ENCODE results near the gene ANKRD36. TPM values are rescaled to one million over a fixed set of nuclear protein-coding genes. Genes with fewer than 3 reads are reported as not detected.
"Not testable (repeated sequence)": the region's sequence is repeated elsewhere in the genome, so short reads cannot be mapped to it uniquely, and the experiment has no call there.

The ANKRD36 gene
- total RNA-seq, 1 donor from 2014 or later = 24.4 TPM

GRCh38 chr2:97085093-97085492 lies 27.9 kb upstream of the ANKRD36 start:
- H3K9me3 ChIP-seq; H3K4me3 ChIP-seq; intact Hi-C loops (cut with DNase I); DNase-seq; H3K4me1 ChIP-seq; H3K27me3 ChIP-seq (ENCODE audit: low read depth); H3K27ac ChIP-seq; H3K36me3 ChIP-seq: not testable (repeated sequence)
- peak in 1 of 2 donors; percentile 9 for ATAC-seq

GRCh38 chr2:97088706-97089105 lies 24.2 kb upstream of the ANKRD36 start:
- H3K4me1 ChIP-seq; H3K27me3 ChIP-seq (ENCODE audit: low read depth); H3K4me3 ChIP-seq; H3K9me3 ChIP-seq; intact Hi-C loops (cut with DNase I); H3K36me3 ChIP-seq; ATAC-seq; DNase-seq; H3K27ac ChIP-seq: not testable (repeated sequence)

- H3K27me3 ChIP-seq (ENCODE audit: low read depth); H3K4me1 ChIP-seq; H3K36me3 ChIP-seq; H3K27ac ChIP-seq; DNase-seq; H3K4me3 ChIP-seq; ATAC-seq; H3K9me3 ChIP-seq; intact Hi-C loops (cut with DNase I): not testable (repeated sequence)
Measured at GRCh38 chr2:97092946-97093345, 20.0 kb upstream of the ANKRD36 start.

- H3K9me3 ChIP-seq; H3K27ac ChIP-seq; H3K4me1 ChIP-seq; DNase-seq; intact Hi-C loops (cut with DNase I); H3K27me3 ChIP-seq (ENCODE audit: low read depth); H3K4me3 ChIP-seq; H3K36me3 ChIP-seq: not testable (repeated sequence)
- peak; percentile 48 to 52 for ATAC-seq
Measured at GRCh38 chr2:97093983-97094771, 18.8 kb upstream of the ANKRD36 start.

- ATAC-seq = peak; percentile 95 to 97
- H3K9me3 ChIP-seq; H3K36me3 ChIP-seq; intact Hi-C loops (cut with DNase I); H3K27me3 ChIP-seq (ENCODE audit: low read depth); H3K4me1 ChIP-seq: not testable (repeated sequence)
- Histone ChIP-seq H3K27ac (peak within 1 kb of the TSS; percentile 46), H3K4me3 (peak within 1 kb of the TSS; percentile 42)
- peak; percentile 93 for DNase-seq
Measured at GRCh38 chr2:97094772-97095611, 18.0 kb upstream of the ANKRD36 start, which contains the start of gene FAHD2B. FAHD2B (minus strand) TSS chr2:97094882; CDS start chr2:97091706, 3,176 bp downstream.

GRCh38 chr2:97095661-97096060 lies 17.3 kb upstream of the ANKRD36 start:
- H3K4me3 ChIP-seq = no peak overlapping the region
- H3K9me3 ChIP-seq = no peaks in the 10 kb centered on the region
- peaks cover 5% of the 10 kb centered on the region for H3K4me1 ChIP-seq
- no peak overlapping the region for H3K27ac ChIP-seq
- no peak for DNase-seq
- H3K27me3 ChIP-seq (ENCODE audit: low read depth) = no peaks in the 10 kb centered on the region
- H3K36me3 ChIP-seq = no peaks in the 10 kb centered on the region
- no peak for ATAC-seq
- intact Hi-C loops (cut with DNase I) = no loop called here
- no peak for TF ChIP-seq CTCF (IDR thresholded peaks at IDR 0.05)

GRCh38 chr2:97098786-97099372 lies 14.1 kb upstream of the ANKRD36 start:
- H3K9me3 ChIP-seq; ATAC-seq; H3K27me3 ChIP-seq (ENCODE audit: low read depth); intact Hi-C loops (cut with DNase I); H3K4me3 ChIP-seq; H3K27ac ChIP-seq; H3K36me3 ChIP-seq; H3K4me1 ChIP-seq; DNase-seq: not testable (repeated sequence)

GRCh38 chr2:97106878-97107277 lies 6.1 kb upstream of the ANKRD36 start:
- intact Hi-C loops (cut with DNase I); ATAC-seq; H3K9me3 ChIP-seq; H3K27me3 ChIP-seq (ENCODE audit: low read depth); H3K4me3 ChIP-seq; H3K36me3 ChIP-seq; H3K4me1 ChIP-seq; DNase-seq; H3K27ac ChIP-seq: not testable (repeated sequence)

- ATAC-seq; H3K9me3 ChIP-seq; H3K4me3 ChIP-seq; H3K4me1 ChIP-seq; intact Hi-C loops (cut with DNase I); H3K27me3 ChIP-seq (ENCODE audit: low read depth); H3K27ac ChIP-seq; DNase-seq; H3K36me3 ChIP-seq: not testable (repeated sequence)
Measured at GRCh38 chr2:97111246-97111645, 1.7 kb upstream of the ANKRD36 start.

Data from lower lobe of right lung (tissue), 2 donors.